Ureter (tissue), 1 donor: ENCODE data around the gene MCIDAS. TPM values are rescaled to one million over a fixed set of nuclear protein-coding genes. Genes with fewer than 3 reads are reported as not detected.

Source experiments
- DNase-seq: peaks from one replicate; pipeline ENCODE4 v3.0.0-alpha.2; 2020; ENCODE audit warnings: low spot score
- total RNA-seq: library from RNA; stranded (reverse); gene quantifications from one replicate; pipeline ENCODE4 v1.2.4, GENCODE V29; 2023
- donor health status: DM: yes; HTN: yes; CAD: no.

MCIDAS gene
- total RNA-seq, 1 donor from 2014 or later: 2.7 TPM

GRCh38 chr5:55222985-55223811 is 3.9 kb downstream of the MCIDAS start:
- no peak for DNase-seq

GRCh38 chr5:55222092-55222984 is 4.8 kb downstream of the MCIDAS start:
- DNase-seq: no peak

- peak; percentile 53 for DNase-seq
These were observed 6.5 kb downstream of the MCIDAS start for GRCh38 chr5:55220433-55221185.

GRCh38 chr5:55219770-55220169 is 7.3 kb downstream of the MCIDAS start:
- DNase-seq: no peak

GRCh38 chr5:55218967-55219366 is 8.1 kb downstream of the MCIDAS start:
- peak; percentile 88 for DNase-seq

- DNase-seq: no peak
These were observed 15.8 kb downstream of the MCIDAS start for GRCh38 chr5:55211184-55211874.

- no peak for DNase-seq
These were observed 22.1 kb downstream of the MCIDAS start for GRCh38 chr5:55205001-55205400.

- no peak for DNase-seq
These were observed 36.0 kb downstream of the MCIDAS start for GRCh38 chr5:55191165-55191564.

- no peak for DNase-seq
These were observed 38.2 kb downstream of the MCIDAS start for GRCh38 chr5:55188656-55189540.

GRCh38 chr5:55187370-55187769 is 39.7 kb downstream of the MCIDAS start:
- DNase-seq: no peak

- no peak for DNase-seq
These were observed 47.1 kb downstream of the MCIDAS start for GRCh38 chr5:55180016-55180415.

- DNase-seq: no peak
These were observed 50.0 kb downstream of the MCIDAS start for GRCh38 chr5:55177078-55177477.

GRCh38 chr5:55176176-55176818 is 50.8 kb downstream of the MCIDAS start:
- DNase-seq: no peak

GRCh38 chr5:55175781-55176175 is 51.3 kb downstream of the MCIDAS start:
- no peak for DNase-seq

GRCh38 chr5:55173687-55174230 is 53.4 kb downstream of the MCIDAS start:
- no peak for DNase-seq

- DNase-seq: peak; percentile 51
These were observed 54.0 kb downstream of the MCIDAS start, which contains the start of gene CDC20B for GRCh38 chr5:55172937-55173686. Gene CDC20B (minus strand): TSS chr5:55173177. CDS start chr5:55173000, 177 bp downstream.

- peak; percentile 65 for DNase-seq
These were observed 54.8 kb downstream of the MCIDAS start for GRCh38 chr5:55172051-55172899.

GRCh38 chr5:55171471-55171870 is 55.6 kb downstream of the MCIDAS start:
- DNase-seq: no peak
